Activated naive CD8-positive, alpha-beta T cell treated with anti-CD3 and anti-CD28 coated beads, Interleukin-2, amount 50 U/mL, for 16 hours (primary cell): ENCODE results near the gene RMND5A.

Experiments used
- DNase-seq: peaks from one replicate; pipeline ENCODE4 v3.0.0-alpha.2; 2020; ENCODE audit warnings: low read depth, low spot score

The RMND5A gene

DNA sequence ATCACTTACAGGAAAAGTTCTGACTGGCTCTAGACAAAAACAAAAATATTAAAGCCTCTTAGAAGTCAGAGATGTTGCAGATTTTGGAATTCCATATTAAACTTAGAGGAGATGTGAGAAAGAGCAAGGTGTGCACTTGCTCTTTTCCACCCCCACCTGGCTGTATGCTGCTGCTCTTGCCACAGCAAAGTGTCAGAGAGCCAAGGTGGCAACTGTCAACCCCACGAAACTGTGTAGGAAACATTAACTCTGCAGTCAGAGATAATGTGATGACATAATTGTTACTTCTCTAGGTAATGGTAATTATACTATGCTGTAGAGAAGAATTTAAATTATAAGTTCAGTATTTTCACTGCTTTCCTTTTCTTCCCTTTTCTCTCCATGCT is 45.2 kb downstream of the RMND5A start:
- no peak for DNase-seq

DNA sequence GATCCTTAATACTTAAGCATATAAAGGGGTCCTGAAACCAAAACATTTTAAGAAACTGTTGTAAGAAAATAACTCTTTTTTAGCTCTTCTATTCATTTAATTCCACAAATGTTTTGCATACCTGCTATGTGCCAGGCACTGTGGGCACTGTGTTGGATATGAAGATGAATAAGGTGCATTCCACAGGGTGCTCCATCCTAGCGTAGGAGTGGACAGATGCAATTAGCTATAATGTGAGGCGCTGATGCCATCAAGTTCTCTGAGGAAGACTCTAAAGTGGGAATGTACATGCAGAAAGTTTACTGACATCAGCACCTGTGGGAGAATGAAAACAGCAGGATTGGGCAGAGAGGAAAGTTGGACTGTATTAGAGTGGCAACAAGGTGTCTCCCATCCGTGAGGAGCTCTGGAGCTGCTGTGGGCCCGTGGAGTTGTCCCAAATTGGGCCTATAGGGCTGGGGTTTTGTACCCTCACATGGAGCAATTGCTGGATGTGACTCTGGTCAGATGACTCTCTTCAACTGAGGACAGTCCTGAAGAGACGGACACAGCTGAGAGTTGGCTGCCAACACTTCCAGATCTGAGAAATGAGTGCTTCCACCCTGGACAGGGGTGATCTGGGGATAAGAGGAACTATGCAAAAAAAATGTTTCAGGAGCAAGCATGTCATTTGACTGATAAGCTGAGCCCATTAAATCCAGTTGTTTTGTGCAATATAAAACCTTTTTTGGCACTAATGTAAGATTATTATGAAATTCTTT is 48.3 kb downstream of the RMND5A start:
- DNase-seq, result no peak

DNA sequence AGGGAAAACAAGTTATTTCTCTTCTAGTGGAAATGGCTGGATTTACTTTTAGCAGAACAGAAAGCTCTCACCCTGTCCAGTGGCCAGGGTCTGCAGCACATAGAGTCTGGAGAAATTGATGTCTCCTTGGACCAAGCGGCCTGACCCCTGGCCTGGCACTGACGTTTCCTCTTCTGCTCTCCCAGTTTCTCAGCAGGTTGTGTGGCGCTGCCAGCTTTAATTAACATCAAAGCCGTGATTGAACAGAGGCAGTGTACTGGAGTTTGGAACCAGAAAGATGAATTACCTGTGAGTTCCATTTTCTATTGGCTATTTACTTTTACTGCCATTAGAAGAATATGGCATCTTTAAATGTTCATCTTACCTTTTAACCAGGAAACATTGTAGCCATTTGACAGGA is 49.7 kb downstream of the RMND5A start:
- no peak for DNase-seq

DNA sequence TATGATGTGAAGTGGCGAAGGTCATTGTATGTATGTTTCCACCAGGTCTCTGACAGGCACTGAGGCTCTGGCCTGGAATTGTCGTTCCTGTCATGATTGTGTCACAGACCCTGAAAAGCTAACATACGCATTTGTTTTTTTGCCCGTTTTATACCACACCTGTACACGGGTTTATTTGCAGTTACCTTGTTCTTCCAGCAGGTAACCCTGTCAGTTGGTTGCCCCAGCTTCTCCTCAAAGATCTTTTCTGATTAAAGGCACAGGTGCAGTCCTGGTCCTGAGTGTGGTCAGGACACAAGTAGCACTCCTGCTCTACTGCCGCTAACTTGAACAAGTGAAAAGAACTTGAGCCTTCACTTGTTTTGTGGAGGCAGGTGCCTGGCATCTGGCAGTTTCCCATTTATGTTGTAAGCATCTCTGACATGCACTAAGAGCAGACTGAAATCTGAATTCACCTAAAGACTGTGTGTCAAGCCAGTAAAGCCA is 50.8 kb downstream of the RMND5A start:
- no peak for DNase-seq

DNA sequence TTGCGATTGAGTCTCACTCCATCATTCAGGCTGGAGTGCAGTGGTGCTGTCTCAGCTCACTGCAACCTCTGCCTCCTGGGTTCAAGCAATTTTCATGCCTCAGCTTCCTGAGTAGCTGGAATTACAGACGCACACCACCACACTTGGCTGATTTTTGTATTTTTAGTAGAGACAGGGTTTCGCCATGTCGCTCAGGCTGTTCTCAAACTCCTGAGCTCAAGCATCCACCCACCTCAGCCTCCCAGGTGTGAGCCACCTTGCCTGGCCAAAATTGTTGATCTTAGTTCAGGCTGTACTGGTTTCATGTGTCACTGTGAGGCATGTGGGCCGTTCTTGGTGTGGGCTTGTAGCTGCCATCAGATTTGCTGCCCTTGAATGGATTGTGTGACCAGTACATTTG is 52.5 kb downstream of the RMND5A start:
- DNase-seq, result no peak

DNA sequence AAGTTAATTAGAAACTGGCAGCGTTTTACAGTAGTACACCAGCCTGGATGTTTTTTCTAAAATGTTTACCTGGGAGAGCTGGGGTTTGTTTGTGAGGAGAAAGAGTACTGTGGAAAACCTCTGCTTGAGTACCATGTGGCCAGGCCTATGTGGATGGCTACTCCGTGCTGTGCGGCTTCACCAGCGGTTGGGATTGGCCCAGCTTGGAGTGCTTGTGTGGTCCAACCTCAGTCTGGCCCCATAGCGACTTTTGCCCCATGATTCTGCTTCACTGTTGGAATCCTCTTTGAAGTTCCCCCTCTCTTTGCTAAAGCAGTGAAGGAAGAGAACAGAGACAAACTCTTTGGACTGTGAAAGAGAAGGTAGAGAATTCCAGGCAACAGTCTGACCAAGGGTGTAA is 54.8 kb downstream of the RMND5A start:
- no peak for DNase-seq

DNA sequence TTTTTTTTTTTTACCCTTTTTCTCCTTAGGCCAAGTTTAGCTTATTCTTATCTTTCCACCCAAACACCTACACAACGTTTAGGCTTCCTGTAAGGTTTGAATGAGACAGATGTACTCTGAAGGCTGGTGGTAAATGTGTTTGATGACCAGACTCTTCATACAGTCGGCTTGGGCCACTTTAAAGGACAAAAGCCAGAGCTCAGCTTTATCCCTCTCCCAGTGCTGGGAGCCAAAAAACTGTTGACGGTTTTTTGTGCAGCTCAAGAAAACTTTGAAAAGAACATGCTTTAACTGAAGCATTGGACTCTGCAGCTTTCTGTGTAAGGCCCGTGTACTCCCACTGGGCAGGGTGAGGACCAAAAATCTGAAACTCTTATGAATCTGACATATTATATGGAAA is 55.2 kb downstream of the RMND5A start:
- DNase-seq, result no peak

DNA sequence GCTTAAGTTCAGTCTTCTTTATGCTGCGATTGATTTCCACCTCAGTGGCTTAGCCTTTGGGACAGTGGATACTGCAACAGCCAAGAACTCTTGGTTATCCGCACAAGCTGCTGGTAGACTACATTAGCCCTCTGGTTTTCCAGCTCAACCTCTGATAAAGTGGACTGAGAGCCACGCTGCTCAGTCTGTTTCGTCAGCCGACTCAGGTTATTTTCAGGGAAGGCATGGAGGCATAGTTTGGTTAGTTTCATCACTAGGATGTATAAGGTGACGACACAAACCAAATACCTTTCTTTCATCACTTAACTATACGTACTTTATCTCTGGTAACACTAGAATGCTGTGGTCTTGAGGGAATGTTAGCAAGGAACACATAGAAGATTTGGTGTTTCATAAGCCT is 56.4 kb downstream of the RMND5A start:
- no peak for DNase-seq

DNA sequence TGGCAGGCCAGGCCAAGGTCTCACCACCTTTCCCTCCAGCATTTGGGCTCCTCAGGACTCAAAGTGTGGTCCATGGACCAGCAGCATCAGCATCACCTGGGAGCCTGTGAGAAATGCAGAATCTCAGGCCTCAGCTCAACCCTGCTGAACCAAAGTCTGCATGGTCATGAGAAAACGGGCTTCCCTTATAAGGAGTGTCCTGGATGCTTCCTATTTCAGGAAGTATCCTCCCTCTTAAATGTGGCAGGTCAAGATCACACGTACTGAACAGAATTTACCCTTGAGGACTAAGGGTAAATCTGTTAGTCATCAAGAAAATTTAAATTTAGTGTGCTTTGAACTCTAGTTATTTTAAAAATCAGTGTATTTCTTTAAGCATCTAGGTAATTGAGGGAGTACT is 58.9 kb downstream of the RMND5A start:
- no peak for DNase-seq

DNA sequence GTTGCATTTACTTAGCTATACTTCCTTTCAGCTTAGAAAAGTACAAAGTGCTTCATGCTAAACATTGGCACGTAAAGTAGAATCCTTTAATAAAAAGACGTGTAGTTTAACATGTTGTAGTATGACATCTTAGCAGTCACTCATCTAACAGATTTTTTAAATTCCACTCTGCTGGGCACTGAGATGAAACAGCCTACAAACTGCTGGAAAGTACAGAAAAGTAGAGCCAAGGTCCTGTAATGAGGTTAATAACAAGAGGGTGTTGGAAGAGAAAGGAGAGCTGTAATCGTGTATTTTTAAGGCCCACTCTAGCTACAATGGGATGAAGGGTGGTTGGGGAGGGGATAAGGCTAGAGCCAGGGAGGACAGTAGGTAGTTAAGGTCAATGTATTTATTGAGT is 59.9 kb downstream of the RMND5A start:
- no peak for DNase-seq

DNA sequence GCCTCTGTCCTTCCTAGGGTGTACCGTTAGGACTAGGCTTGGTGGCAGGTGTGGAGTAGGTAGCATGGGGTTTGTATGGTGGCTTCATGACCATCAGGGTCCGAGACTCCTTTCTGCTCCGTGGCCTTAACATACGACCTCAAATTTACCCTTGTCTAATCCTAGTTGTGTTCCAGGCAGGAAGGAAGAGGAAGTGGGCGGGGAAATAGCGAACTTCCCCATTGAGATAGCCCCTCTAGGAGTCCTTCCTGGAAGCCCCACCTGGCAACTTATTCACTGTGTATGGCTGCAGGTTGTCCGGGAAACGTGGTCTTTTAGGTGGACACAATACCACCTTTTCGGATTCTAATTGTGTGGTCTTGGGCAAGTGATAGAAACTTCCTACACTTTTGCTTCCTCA is 61.3 kb downstream of the RMND5A start:
- no peak for DNase-seq

DNA sequence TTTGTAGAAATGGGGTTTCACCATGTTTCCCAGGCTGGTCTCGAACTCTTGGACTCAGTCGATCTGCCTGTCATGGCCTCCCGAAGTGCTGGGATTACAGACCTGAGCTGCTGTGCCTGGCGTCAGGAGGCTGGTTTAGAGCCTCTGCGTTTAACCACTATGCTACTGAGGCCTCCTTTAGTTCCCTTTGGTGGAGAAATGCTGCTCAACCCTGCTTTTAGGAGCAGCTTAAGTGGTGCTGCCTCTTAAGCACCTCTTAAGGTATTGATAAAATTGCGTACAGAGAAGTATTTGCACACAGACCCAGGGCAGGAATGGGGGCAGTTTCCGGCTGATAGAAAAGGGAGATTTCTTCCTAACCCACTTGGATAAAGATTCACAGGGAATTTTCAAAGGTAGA is 62.7 kb downstream of the RMND5A start:
- no peak for DNase-seq

DNA sequence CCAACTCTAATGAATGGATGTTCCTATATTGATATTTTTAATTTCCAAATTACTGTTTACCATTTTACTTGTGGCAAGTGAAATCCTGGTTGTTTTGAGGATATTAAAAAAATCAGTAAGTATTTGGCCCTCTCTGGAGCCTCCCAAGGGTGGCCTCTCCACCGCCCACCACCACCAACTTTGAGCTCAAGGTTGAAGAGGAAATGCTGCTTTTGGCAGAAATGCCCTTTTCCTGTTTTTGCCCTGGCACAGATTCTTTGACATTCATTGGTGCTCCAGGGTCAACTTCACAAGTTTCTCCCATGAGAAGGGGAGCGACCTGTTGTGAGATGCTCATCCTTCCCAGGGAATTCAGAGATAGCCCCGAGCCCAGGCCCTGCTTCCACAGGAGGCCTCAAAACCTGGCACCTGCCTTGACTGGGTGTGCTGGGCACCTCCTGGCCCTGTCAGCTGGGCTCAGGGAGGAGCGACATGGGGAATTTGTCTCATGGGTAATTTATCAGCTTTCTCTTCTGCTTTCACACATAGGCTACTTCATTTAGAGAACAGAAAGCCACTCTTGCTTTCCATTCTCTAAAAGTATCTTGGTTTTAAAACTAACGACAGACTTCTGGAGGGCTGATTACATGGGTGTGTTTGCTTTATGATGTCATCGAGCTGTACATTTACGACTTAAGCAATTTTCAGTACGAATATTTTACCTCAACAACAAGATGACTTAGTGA is 63.7 kb downstream of the RMND5A start:
- no peak for DNase-seq

DNA sequence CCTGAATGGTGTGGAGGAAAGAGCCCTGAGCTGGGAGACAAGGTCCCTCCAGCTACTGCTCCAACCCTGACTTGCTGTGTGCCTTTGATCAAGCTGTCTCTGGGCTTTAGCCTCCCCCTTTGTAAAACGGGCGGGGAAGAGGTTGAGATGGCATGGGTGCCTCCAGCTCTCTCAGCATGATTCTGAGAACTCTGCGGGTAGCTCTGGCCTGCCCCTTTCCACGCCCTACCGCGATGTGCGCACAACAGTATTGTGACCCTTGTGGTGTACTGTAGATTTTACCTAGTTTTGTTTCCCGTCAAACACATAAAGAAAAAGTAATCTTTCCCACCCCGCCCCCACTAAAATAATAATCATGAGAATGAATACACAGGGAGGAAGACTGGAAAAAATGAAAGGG is 65.4 kb downstream of the RMND5A start:
- DNase-seq, result peak; percentile 57

DNA sequence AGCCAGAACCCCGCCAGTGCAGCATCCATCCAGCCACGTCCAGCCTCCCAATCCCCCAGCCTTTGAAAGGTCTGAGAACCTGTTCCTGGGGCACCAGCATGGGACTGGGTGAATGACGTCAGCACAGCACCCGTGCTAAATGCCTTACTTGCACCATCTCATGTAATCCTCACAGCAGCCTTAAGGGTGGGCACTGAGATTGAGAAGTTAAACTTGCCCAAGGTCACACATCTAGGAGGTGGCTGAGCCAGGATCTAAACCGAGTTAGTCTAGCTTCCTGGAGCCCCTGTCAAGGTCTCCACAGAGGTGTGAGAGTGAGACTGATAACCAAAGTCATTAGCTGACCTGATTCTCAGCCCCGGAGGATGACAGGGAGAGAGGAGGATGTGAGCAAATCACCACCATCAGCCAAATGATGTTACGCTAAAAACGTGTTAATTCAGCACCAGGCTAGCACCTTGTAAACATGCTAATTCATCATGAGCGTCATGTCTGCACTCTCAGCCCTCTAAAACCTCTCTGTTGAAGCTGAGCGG is 66.0 kb downstream of the RMND5A start:
- no peak for DNase-seq

DNA sequence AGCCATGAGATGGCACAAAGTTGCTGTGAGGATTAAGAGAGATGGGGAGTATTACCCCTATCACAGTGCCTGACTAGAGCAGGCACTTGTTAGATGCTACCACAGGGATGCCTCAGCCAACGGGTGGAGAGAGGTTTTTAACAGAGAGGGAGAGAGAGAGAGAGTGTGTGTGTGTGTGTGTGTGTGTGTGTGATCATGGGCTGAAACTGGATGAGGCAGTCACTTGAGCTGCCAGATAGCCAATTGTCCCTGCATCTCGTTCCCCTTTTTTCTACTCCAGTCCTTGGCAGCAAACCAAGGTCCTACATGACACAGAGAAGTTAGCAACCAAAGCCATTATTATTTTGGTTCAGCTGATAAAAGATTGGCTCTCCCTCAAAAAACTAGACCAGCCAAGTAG is 67.6 kb downstream of the RMND5A start:
- DNase-seq, result no peak

DNA sequence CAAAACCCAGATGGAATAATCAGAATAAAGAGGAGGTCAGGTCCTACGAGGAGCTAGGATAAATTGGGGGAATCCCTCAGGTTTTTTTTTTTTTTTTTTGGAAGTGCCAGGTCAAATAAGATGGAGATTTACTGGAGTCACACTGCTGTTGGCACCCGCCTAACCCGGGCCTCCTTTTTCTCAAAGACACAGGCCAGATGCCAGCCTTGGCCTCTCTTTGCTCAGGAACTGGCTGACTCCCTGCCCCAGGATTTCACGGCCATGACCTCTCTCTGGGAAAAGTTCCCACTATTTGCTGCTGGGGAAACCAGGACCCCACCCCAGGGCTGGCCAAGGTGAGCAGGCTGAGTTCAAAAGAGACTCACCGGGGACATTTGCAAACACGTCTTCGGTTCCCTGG is 68.1 kb downstream of the RMND5A start:
- DNase-seq, result no peak

DNA sequence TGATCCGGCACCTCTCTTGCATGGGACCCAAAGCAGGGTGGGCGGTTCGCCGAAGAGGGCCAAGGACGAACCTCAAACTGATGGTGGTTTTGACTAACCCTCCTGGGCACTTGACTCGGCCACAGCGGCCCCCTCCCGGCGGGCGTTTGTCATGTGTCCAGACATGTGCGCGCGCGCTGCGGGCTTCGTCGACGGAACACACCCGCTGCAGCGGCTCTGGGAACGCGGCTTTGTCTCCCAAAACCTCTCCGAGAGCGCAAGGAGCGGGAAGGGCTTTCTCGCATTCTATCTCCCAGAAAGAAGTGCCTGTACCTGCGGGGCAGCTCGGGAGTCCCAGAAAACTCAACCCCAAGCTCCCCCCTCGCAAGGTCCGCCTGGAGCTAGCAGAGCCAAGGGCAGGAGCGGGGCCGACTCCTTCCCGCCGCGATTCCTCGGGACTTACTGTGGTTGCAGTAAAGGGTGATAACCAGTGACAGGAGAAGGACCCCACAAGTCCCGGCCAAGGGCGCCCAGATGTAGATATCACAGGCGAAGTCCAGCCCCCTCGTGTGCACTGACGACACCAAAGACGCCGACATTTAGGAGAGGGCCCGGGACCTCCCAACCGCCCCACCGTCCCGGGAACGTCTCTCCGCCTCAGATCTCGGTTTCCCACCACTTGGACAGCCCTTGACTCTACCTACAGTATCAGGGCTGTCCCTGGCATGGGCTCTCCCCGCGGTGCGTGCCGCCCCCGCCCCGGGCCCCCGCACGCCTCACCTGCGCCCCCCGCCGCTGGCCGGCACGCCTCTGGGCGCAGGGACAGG is 69.0 kb downstream of the RMND5A start:
- DNase-seq, result no peak

DNA sequence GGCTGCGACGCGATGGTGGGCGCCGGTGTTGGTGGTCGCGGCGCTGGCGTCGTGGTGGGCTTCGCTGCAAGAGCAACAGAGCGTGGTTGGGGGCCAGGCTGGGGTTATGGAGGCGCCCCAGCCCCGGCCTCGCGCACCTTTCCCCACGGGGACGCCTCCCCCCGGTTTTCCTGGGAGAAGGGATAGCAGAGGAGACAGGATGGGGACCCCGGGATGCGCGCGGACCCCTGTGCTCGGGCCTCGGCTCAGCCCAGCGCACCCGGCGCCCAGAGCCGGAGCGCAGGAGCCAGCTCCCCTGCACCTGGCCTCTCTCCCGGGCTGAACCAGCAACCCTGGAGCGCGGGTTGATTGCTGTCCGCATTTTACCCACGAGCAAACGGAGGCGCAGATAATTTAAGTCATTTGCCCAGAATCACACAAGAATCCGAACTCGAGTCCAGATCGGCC is 69.6 kb downstream of the RMND5A start:
- DNase-seq, result no peak

DNA sequence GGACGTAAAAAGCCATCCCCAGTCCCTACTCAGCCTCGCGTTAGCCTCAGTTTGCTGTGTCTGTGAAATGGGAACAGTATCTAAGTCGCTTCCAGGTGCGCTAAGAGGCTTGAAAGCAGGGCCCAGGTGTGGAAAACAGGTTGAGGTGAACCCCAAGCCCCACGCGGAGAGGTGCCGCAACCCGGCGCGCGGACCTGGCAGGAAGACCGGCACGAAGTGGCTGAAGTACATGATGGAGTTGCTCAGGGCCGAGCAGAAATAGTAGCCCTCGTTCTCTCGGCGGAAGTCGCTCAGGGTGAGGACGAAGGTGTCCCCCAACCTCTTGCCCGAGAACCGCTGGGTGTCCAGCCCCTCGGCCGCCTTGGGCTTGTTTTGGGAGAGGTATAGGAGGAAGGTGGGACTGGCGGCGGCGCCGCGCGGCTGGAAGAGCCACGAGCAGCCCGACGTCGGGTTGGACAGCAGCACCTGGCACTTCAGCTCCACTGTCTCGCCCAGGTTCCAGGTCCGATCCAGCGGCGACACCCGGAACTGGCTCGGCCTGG is 70.1 kb downstream of the RMND5A start:
- DNase-seq, result no peak

DNA sequence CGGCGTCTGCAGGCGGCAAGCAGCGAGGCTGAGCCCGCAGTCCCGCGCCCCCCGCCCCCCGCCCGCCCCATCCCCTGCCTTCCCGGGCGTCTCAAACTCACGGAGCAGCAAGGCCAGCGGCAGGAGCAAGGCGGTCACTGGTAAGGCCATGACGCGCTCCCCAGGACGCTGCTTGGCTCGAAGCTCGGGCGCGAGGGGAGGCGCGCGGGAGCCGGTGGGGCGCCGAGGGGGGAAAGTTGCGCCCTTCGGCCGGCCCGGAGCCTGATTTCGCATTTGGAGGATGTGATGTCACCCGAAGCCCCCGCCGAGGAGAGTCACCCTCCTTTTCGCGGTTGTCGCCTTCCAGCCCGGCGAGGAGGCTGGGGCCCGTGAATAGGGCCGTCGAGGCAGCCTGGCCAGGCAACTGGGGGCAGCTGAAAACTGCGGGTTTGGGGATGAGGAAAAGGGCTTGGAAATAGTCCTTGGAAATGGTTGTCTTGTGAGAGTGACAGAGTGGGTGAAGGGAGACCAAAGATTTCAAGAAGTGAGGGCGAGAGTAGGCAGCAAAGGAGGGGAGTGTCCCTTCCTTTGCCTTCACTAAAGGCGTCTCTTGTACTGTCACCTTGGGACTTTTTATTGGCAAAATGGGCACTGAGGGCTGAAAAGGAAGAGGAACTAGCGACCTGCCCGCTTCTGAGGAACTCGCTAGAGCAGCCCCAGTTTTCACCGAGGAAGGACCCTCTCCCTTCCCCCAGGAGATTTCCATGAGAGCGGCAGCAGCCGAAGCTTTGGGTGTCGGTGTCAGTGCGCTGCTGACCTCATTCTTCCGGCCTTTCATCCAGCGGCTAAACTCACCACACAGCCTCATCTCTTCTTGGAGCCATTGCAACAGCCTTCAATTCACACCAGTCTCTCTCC is 70.8 kb downstream of the RMND5A start, which contains the start of gene CD8A:
Gene CD8A (minus strand): TSS at position 238 of the 897 bp plus-strand sequence. CDS start 88 bp downstream, at position 150.
- DNase-seq, result no peak
